ENCODE measurements around the gene GRHL1.

Gene GRHL1

GRCh38 chr2:10022445-10022844, 71.0 kb downstream of the GRHL1 start:
- H3K27ac ChIP-seq, result no peak overlapping the region
- H3K27me3 ChIP-seq, result no peaks in the 10 kb centered on the region

GRCh38 chr2:10022966-10023662, 71.6 kb downstream of the GRHL1 start:
- Histone ChIP-seq H3K36me3 (no peaks in the 10 kb centered on the region), H3K27ac (no peak overlapping the region), H3K4me1 (ENCODE audit: control insufficient read depth in 1 of 2, insufficient read depth in 1 of 2, low read depth in 1 of 2, low read length in 1 of 2) (peaks cover 11 to 12% of the 10 kb centered on the region in 2 experiments), H3K27me3 (no peaks in the 10 kb centered on the region), H3K4me3 (ENCODE audit: low read depth in 1 of 2, low read length in 1 of 2) (no peak overlapping the region), H3K9me3 (no peaks in the 10 kb centered on the region)
- no peak for TF ChIP-seq CTCF (IDR thresholded peaks at IDR 0.05)

More at GRCh38 chr2:10022445-10022844, 71.0 kb downstream of the GRHL1 start:
- H3K4me3 ChIP-seq (ENCODE audit: low read depth in 1 of 2, low read length in 1 of 2), result no peak overlapping the region
- H3K4me1 ChIP-seq (ENCODE audit: control insufficient read depth in 1 of 2, insufficient read depth in 1 of 2, low read depth in 1 of 2, low read length in 1 of 2), result peaks cover 11 to 12% of the 10 kb centered on the region in 2 experiments
- H3K9me3 ChIP-seq, result no peaks in the 10 kb centered on the region
- TF ChIP-seq CTCF (IDR thresholded peaks at IDR 0.05), result no peak
- H3K36me3 ChIP-seq, result no peaks in the 10 kb centered on the region

- Histone ChIP-seq H3K4me1 (ENCODE audit: control insufficient read depth in 1 of 2, insufficient read depth in 1 of 2, low read depth in 1 of 2, low read length in 1 of 2) (peaks cover 5 to 23% of the 10 kb centered on the region in 2 experiments), H3K9me3 (no peaks in the 10 kb centered on the region), H3K27me3 (no peaks in the 10 kb centered on the region), H3K4me3 (ENCODE audit: low read depth in 1 of 2, low read length in 1 of 2) (no peak overlapping the region), H3K27ac (no peak overlapping the region), H3K36me3 (no peaks in the 10 kb centered on the region)
- no peak for TF ChIP-seq CTCF (IDR thresholded peaks at IDR 0.05)
Measured at GRCh38 chr2:10026940-10027569, 75.6 kb downstream of the GRHL1 start.

- peaks cover 5 to 23% of the 10 kb centered on the region in 2 experiments for H3K4me1 ChIP-seq (ENCODE audit: control insufficient read depth in 1 of 2, insufficient read depth in 1 of 2, low read depth in 1 of 2, low read length in 1 of 2)
- no peak for TF ChIP-seq CTCF (IDR thresholded peaks at IDR 0.05)
Measured at GRCh38 chr2:10027660-10028330, 76.3 kb downstream of the GRHL1 start.

GRCh38 chr2:10028407-10028987, 77.0 kb downstream of the GRHL1 start:
- no peaks in the 10 kb centered on the region for H3K27me3 ChIP-seq
- peaks cover 5 to 23% of the 10 kb centered on the region in 2 experiments for H3K4me1 ChIP-seq (ENCODE audit: control insufficient read depth in 1 of 2, insufficient read depth in 1 of 2, low read depth in 1 of 2, low read length in 1 of 2)
- H3K36me3 ChIP-seq, result no peaks in the 10 kb centered on the region
- H3K27ac ChIP-seq, result no peak overlapping the region
- no peak for TF ChIP-seq CTCF (IDR thresholded peaks at IDR 0.05)
- no peak overlapping the region for H3K4me3 ChIP-seq (ENCODE audit: low read depth in 1 of 2, low read length in 1 of 2)
- no peaks in the 10 kb centered on the region for H3K9me3 ChIP-seq

More at GRCh38 chr2:10027660-10028330, 76.3 kb downstream of the GRHL1 start:
- no peak overlapping the region for H3K4me3 ChIP-seq (ENCODE audit: low read depth in 1 of 2, low read length in 1 of 2)
- H3K36me3 ChIP-seq, result no peaks in the 10 kb centered on the region
- no peaks in the 10 kb centered on the region for H3K27me3 ChIP-seq
- H3K9me3 ChIP-seq, result no peaks in the 10 kb centered on the region
- no peak overlapping the region for H3K27ac ChIP-seq

All from neutrophil (primary cell).